HepG2 (cell line): ENCODE results near the gene IRX3.

Experiments
- HNF4A ChIP-seq: sonication (generic); formaldehyde crosslinking; IDR thresholded peaks from 2 replicates; pipeline ENCODE4 v1.4.0; 2020; ENCODE audit warnings: missing genetic modification reagents
- TF ChIP-seq, protein P1 (sequence below): sonication (generic); formaldehyde crosslinking; IDR thresholded peaks from 2 replicates; pipeline ENCODE4 v1.9.0; 2022; ENCODE audit warnings: missing genetic modification reagents, mild to moderate bottlenecking, borderline replicate concordance

DNA sequence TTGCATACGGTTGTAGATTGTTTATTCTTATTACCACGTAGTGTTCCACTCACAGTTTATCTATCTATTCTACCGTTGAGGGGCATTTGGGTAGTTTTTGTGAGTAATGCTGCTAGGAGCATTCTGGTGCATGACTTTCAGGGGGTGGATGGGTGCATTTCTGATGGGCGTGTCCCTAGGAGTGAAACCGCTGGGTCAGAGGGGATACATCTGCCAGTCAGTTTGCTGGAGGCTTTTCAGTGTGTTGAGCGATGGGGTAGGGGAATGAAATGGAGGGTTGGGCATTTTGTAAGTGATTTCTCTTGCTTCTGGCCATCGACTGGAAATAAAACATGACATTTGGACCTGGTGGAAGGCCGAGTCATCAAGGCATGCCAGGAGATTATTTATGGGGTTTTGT is 17.0 kb upstream of the IRX3 start:
- no peak for TF ChIP-seq HNF4A
- TF ChIP-seq, protein P1, sequence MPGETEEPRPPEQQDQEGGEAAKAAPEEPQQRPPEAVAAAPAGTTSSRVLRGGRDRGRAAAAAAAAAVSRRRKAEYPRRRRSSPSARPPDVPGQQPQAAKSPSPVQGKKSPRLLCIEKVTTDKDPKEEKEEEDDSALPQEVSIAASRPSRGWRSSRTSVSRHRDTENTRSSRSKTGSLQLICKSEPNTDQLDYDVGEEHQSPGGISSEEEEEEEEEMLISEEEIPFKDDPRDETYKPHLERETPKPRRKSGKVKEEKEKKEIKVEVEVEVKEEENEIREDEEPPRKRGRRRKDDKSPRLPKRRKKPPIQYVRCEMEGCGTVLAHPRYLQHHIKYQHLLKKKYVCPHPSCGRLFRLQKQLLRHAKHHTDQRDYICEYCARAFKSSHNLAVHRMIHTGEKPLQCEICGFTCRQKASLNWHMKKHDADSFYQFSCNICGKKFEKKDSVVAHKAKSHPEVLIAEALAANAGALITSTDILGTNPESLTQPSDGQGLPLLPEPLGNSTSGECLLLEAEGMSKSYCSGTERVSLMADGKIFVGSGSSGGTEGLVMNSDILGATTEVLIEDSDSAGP (CRISPR knock-in tag): no peak
